AG08395 (cell line): Measurements from ENCODE around the gene BEAN1.

Experiments used
- DNase-seq: peaks from one replicate; pipeline ENCODE4 v3.0.0; 2012; ENCODE audit warnings: mixed read lengths, low spot score

BEAN1 gene

DNA sequence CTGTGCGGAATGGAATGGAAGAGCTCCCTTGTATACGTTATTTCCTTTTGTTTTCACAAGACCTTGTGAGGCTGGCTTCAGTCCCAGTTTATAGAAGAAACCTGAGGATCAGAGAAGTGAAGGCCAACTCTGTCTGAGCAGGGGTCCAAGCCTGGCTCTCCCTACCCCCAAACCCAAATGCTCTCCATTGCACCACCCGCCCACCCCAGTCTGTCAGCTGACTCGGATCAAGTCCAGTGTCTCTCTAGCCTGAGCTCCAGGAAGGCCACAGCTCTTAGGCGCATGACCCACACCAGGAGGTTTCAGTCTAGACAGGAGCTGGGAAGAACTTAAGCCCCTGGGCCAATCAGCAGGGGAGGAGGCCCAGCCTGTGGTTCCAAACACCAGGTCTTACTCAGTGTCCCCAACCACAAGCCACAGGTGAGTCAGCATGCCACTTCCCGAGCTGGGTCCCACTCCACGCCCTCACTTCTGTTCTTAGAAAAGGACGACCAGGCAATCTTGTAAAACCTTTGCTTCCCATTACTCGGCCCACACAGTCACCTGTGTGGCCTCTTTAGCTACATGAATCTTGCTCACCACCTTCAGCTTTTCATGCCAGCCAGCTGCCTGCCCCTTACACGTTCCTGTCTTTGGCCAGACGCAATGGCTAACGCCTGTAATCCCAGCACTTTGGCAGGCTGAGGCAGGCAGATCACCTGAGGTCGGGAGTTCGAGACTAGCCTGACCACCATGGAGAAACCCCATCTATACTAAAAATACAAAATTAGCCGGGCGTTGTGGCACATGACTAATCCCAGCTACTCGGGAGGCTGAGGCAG is 95.1 kb downstream of the BEAN1 start:
- peak; percentile 47 for DNase-seq

DNA sequence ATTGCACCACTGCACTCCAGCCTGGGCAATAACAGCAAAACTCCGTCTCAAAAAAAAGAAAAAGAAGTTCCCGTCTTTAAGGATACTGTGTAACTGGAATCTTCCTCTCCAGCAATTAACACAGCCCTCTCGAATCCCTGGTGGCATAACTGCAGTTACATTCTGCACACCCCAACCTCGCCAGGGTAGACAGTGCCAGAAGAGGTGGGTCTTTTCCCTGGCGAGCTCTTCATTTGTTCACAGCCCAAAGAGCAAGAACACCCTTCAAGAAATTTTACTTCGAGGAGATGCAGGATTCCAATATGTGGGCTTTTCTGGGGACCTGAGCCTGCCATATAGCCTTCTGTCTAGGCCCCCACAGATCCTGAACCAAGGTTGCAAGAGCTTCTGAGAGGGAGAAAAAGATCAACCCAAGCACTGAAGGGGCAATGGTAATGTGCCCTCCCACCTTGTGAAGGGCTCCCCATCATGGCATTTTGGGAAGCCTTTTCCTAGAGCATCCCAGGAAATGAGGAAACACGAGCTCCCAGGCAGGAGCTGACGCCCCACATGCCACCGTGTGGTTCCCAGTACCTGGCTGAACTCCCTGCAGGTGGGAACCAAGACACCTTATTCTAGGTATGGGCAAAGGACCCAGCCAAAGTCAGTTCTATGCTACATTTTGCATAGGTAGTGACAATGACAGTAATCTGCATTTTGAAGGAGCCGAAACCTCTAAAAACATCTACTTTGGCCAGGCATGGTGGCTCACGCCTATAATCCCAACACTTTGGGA is 95.9 kb downstream of the BEAN1 start:
- no peak for DNase-seq

DNA sequence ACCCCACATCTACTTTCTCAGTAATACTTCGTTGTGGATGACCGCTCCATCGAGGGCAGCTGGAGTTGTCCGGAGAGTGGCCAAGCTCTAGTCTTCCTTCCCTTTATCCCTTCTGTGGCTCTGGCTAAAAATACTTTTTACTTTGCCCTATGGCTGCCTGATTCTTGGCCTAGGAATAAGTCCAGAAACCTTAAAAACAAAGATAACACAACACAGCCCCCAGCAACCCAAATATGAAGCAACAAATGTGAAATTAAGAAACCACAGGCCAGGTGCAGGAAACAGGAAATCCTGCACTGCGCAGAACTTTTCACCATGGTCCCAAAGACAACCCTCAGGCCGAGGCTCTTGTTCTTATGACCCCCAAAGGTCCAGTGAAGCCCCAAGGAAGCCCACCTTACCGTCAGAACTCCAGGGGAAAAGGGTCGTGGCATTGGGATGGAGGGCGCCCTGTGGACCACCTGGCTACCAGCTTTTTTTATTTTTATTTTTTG is 96.8 kb downstream of the BEAN1 start:
- no peak for DNase-seq

DNA sequence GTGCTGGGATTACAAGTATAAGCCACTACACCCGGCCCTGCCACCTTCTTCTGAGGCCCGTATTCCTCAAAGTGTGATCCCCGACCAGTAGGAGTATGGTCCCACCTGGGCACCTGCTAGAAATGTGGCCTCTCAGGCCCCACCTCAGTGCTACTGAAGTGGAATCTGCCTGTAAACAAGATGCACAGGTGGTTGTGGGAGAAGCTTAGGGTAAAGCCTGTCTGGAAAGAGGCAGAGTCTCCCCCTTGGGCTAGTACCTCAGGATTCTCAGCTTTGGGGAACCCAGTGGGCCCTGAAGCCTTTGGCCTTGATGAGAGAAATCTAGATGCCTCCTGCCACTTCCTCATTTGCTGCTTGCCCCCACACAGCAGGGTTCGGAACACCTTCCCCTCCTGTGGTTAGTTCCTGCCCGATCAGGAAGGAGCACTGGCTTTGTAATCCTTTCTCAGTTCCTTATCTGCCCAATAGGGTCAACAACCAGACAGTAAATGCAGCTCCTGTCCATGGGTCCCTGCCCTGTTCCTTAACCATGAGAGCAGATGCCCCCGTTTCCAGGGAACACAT is 97.6 kb downstream of the BEAN1 start:
- DNase-seq: no peak

DNA sequence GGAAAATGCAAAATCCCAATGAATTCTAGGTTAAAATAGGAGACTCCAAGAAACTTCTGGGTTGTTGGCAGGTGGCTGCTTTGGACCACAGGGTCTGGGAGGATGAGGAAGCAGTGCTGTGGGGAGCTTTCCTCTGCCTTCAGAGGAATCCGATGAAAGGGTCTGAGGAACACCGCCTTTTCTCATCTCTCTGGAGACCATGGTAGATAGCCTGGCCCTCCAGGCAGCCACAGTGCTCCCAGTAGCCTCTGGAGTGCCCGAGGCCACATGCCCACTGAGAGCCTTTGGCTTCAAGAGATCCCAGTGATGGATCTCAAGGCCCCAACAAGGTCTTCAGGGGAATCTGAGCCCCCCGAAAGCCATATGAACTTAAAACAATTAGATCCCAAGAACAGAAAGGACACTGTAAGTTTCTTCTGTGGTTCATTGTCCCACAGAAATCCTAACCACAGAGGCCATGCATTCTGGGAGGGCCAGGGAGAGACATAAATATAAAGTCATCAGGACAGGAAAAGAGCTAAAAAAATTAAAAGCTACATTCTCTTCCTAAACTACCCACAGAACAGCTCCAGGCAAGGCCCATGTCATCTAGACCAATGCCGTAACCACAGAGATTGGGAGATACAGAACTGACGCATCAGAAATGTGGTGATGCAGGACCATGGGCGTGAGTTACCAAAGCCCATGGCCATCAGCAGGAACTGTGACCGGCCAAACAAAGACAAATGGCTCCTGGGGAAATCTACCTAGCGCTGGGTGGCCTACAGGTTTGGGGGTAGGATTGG is 98.5 kb downstream of the BEAN1 start:
- peak; percentile 34 for DNase-seq

DNA sequence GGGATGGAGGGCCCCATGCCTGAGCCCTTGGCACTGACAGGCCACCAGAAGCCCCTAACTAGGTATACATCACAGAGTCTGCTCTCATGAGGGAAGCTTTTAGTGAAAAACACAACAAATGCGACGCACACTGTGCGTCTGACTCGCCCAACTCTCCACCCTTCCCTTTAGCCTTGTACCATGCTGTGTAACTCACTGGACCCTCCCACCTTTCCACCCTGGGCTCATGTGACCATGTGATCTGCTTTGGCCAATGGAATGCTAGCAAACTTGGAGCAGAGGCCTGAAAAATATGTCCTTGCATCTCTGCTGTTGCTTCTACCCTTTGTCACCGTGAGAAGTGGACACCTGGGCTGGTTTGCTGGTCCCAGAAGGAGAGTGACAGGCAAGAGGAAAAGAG is 101.2 kb downstream of the BEAN1 start:
- DNase-seq: no peak

DNA sequence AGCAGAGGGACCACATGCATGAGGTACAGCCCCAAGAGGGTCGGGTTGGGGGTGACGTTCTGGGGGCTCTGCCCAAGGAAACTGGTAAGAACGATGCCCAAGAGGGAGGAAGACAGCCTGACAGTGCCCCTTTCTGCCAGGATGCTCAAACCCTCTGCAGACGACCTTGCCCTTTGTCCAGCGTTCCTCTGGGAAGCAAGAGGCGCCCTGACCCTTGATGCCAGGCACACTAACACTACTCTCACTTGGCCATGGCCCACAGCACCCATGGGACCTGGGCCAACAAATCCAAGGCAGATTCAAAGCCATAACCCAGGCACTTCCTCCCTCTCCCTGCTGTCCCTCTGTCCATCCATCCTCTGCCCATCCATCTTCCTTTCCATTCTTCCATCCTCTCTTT is 102.4 kb downstream of the BEAN1 start:
- DNase-seq: no peak
